ENCODE results near the gene DTX1.

- TF ChIP-seq CTCF (conservative IDR thresholded peaks at IDR 0.05; ENCODE audit: low read depth, low read length) (peak; percentile 36; the same call in 1 of the 2 replicates), EZH2 (IDR thresholded peaks at IDR 0.05; ENCODE audit: borderline replicate concordance, low read depth, low read length, poor library complexity, severe bottlenecking) (no peak)
Observed at GRCh38 chr12:113049976-113050742, 6.4 kb upstream of the DTX1 start.
